ENCODE data around the gene HERPUD2.

- TF ChIP-seq CTCF (IDR thresholded peaks at IDR 0.05; ENCODE audit: low read depth, low read length) (no peak), POLR2A (IDR thresholded peaks at IDR 0.05; ENCODE audit: extremely low read depth, insufficient read length) (no peak), MYC (IDR thresholded peaks at IDR 0.05; ENCODE audit: low read depth, low read length) (no peak)
Measured at GRCh38 chr7:35735396-35735795, 40.5 kb upstream of the HERPUD2 start.

Data from NB4 (cell line).